ENCODE results near the gene KLHL41.

GRCh38 chr2:169565686-169566085 is 56.2 kb downstream of the KLHL41 start:
- no peak for TF ChIP-seq CTCF (IDR thresholded peaks at IDR 0.05; ENCODE audit: low read length)
- TF ChIP-seq EZH2 (IDR thresholded peaks at IDR 0.05; ENCODE audit: borderline replicate concordance, low read length): no peak
